ENCODE data around the gene C12orf43.

C12orf43 gene

GRCh38 chr12:120978296-120979219 is 37.7 kb downstream of the C12orf43 start, which contains the start of gene HNF1A:
HNF1A (plus strand) TSS chr12:120978543; CDS start chr12:120978769, 226 bp downstream.
- no peak for DNase-seq (ENCODE audit: low read depth)

GRCh38 chr12:120977531-120978295 is 38.6 kb downstream of the C12orf43 start:
- no peak for DNase-seq (ENCODE audit: low read depth)

- no peak for DNase-seq (ENCODE audit: low read depth)
These were observed 43.3 kb downstream of the C12orf43 start for GRCh38 chr12:120972870-120973543.

- peak; percentile 2 for DNase-seq (ENCODE audit: low read depth)
These were observed 44.7 kb downstream of the C12orf43 start for GRCh38 chr12:120971299-120972180.

- DNase-seq (ENCODE audit: low read depth), result no peak
These were observed 46.0 kb downstream of the C12orf43 start for GRCh38 chr12:120970310-120970709.

GRCh38 chr12:120965534-120966091 is 50.7 kb downstream of the C12orf43 start:
- no peak for DNase-seq (ENCODE audit: low read depth)

GRCh38 chr12:120964298-120964697 is 52.0 kb downstream of the C12orf43 start:
- no peak for DNase-seq (ENCODE audit: low read depth)

- no peak for DNase-seq (ENCODE audit: low read depth)
These were observed 53.7 kb downstream of the C12orf43 start for GRCh38 chr12:120962532-120963020.

- DNase-seq (ENCODE audit: low read depth), result no peak
These were observed 54.4 kb downstream of the C12orf43 start for GRCh38 chr12:120961604-120962531.

GRCh38 chr12:120960657-120961056 is 55.6 kb downstream of the C12orf43 start:
- DNase-seq (ENCODE audit: low read depth), result no peak

- no peak for DNase-seq (ENCODE audit: low read depth)
These were observed 57.0 kb downstream of the C12orf43 start for GRCh38 chr12:120959111-120959878.

GRCh38 chr12:120956579-120957300 is 59.5 kb downstream of the C12orf43 start:
- no peak for DNase-seq (ENCODE audit: low read depth)

GRCh38 chr12:120955232-120955631 is 61.1 kb downstream of the C12orf43 start:
- no peak for DNase-seq (ENCODE audit: low read depth)

GRCh38 chr12:120950807-120951206 is 65.5 kb downstream of the C12orf43 start:
- no peak for DNase-seq (ENCODE audit: low read depth)
